ENCODE measurements around the gene ATF6B. TPM values are rescaled to one million over a fixed set of nuclear protein-coding genes. Genes with fewer than 3 reads are reported as not detected.
A peak's percentile ranks its signal among the peaks of the same experiment; 100 is the strongest.

ATF6B gene
- total RNA-seq, 2 experiments from 2014 or later: 72.2 to 75.6 TPM

GRCh38 chr6:32115623-32116022, 12.4 kb downstream of the ATF6B start:
- peaks cover 52% of the 10 kb centered on the region for H3K36me3 ChIP-seq (ENCODE audit: insufficient read depth, low read length)
- peaks cover 4% of the 10 kb centered on the region for H3K4me1 ChIP-seq (ENCODE audit: insufficient read depth, low read length)
- no peak overlapping the region for H3K4me3 ChIP-seq (ENCODE audit: low read length)
- H3K4me1 Mint-ChIP-seq (ENCODE audit: low read depth): peaks cover 13% of the 10 kb centered on the region
- H3K9me3 ChIP-seq (ENCODE audit: control insufficient read depth in 1 of 2, insufficient read depth in 1 of 2, low read length in 2 of 2): no peaks in the 10 kb centered on the region
- peaks cover 80% of the 10 kb centered on the region for H3K36me3 Mint-ChIP-seq (ENCODE audit: low read depth)
- no peaks in the 10 kb centered on the region for H3K9me3 Mint-ChIP-seq
- intact Hi-C loops (cut with DNase I, micrococcal nuclease): loop anchor here in 1 of 2 experiments (5.0 kb wide), 1 partner anchor 127 kb away; no protein-coding TSS in a partner anchor
- no peaks in the 10 kb centered on the region for H3K27me3 Mint-ChIP-seq
- ATAC-seq (ENCODE audit: poor library complexity): no peak
- no peaks in the 10 kb centered on the region for H3K27me3 ChIP-seq (ENCODE audit: control insufficient read depth in 1 of 2, insufficient read depth in 2 of 2, low read length in 2 of 2)
- no peak for TF ChIP-seq CTCF (IDR thresholded peaks at IDR 0.05)
- DNase-seq: no peak
- no peak overlapping the region for H3K27ac Mint-ChIP-seq
- no peak overlapping the region for H3K4me3 Mint-ChIP-seq
- POLR2A ChIA-PET: no interaction called here
- CTCF ChIA-PET: no interaction called here
- H3K27ac ChIP-seq (ENCODE audit: low read depth in 1 of 2, low read length in 2 of 2): no peak overlapping the region

- POLR2A ChIA-PET: no interaction called here
- peaks cover 4% of the 10 kb centered on the region for H3K4me1 ChIP-seq (ENCODE audit: insufficient read depth, low read length)
- H3K27ac ChIP-seq (ENCODE audit: low read depth in 1 of 2, low read length in 2 of 2): no peak overlapping the region
- DNase-seq (no peak), ATAC-seq (ENCODE audit: poor library complexity) (no peak)
- Mint-ChIP-seq H3K27ac (no peak overlapping the region), H3K4me3 (no peak overlapping the region), H3K27me3 (no peaks in the 10 kb centered on the region), H3K9me3 (no peaks in the 10 kb centered on the region), H3K4me1 (ENCODE audit: low read depth) (peaks cover 13% of the 10 kb centered on the region), H3K36me3 (ENCODE audit: low read depth) (peaks cover 74% of the 10 kb centered on the region)
- peaks cover 0 to under 1% of the 10 kb centered on the region in 2 experiments for H3K27me3 ChIP-seq (ENCODE audit: control insufficient read depth in 1 of 2, insufficient read depth in 2 of 2, low read length in 2 of 2)
- H3K4me3 ChIP-seq (ENCODE audit: low read length): no peak overlapping the region
- TF ChIP-seq CTCF (IDR thresholded peaks at IDR 0.05): no peak
- intact Hi-C loops (cut with DNase I, micrococcal nuclease): loop anchor here in 1 of 2 experiments (5.0 kb wide), 1 partner anchor 128 kb away; no protein-coding TSS in a partner anchor
- CTCF ChIA-PET: no interaction called here
- H3K9me3 ChIP-seq (ENCODE audit: control insufficient read depth in 1 of 2, insufficient read depth in 1 of 2, low read length in 2 of 2): no peaks in the 10 kb centered on the region
- peaks cover 48% of the 10 kb centered on the region for H3K36me3 ChIP-seq (ENCODE audit: insufficient read depth, low read length)
Observed at GRCh38 chr6:32114796-32115195, 13.2 kb downstream of the ATF6B start.

GRCh38 chr6:32113386-32114352, 14.4 kb downstream of the ATF6B start:
- Mint-ChIP-seq H3K36me3 (ENCODE audit: low read depth) (peaks cover 63% of the 10 kb centered on the region), H3K4me3 (no peak overlapping the region), H3K27ac (peak overlapping the region; percentile 25), H3K4me1 (ENCODE audit: low read depth) (peaks cover 12% of the 10 kb centered on the region), H3K27me3 (no peaks in the 10 kb centered on the region), H3K9me3 (no peaks in the 10 kb centered on the region)
- TF ChIP-seq CTCF (IDR thresholded peaks at IDR 0.05): no peak
- Histone ChIP-seq H3K4me1 (ENCODE audit: insufficient read depth, low read length) (peaks cover 10% of the 10 kb centered on the region), H3K4me3 (ENCODE audit: low read length) (no peak overlapping the region), H3K27ac (ENCODE audit: low read depth in 1 of 2, low read length in 2 of 2) (no peak overlapping the region), H3K36me3 (ENCODE audit: insufficient read depth, low read length) (peaks cover 40% of the 10 kb centered on the region), H3K9me3 (ENCODE audit: control insufficient read depth in 1 of 2, insufficient read depth in 1 of 2, low read length in 2 of 2) (no peaks in the 10 kb centered on the region), H3K27me3 (ENCODE audit: control insufficient read depth in 1 of 2, insufficient read depth in 2 of 2, low read length in 2 of 2) (peaks cover 0 to 3% of the 10 kb centered on the region in 2 experiments)
- intact Hi-C loops (cut with DNase I, micrococcal nuclease): no loop called here
- CTCF ChIA-PET: no interaction called here
- POLR2A ChIA-PET: no interaction called here
- DNase-seq: no peak
- ATAC-seq (ENCODE audit: poor library complexity): no peak

Data from CD4-positive, alpha-beta T cell (primary cell).